OCI-LY7 (cell line): Measurements from ENCODE around the gene AMPH. TPM values are rescaled to one million over a fixed set of nuclear protein-coding genes. Genes with fewer than 3 reads are reported as not detected.
"Not testable (repeated sequence)": the region's sequence is repeated elsewhere in the genome, so short reads cannot be mapped to it uniquely, and the experiment has no call there.

Experiments used
- BruUV-seq: library from RNA; stranded (reverse); fragments of 400-500 nt; replicated peaks from 2 replicates; lab custom pipeline; 2021; lab: Mats Ljungman, UMichigan
- CTCF ChIA-PET: fragments of 300-600 bp; sonication (Branson Sonifier 250); formaldehyde crosslinking; loops from one replicate; lab custom pipeline; 2022; ENCODE audit warnings: antibody characterized with exemption; ENCODE audit not compliant: unreplicated experiment; lab: Charles Lee
- POLR2A ChIA-PET: fragments of 300-600 bp; sonication (Branson Sonifier 250); formaldehyde crosslinking; loops from one replicate; lab custom pipeline; 2022; ENCODE audit warnings: antibody characterized with exemption; lab: Charles Lee
- DNase-seq: peaks from one replicate; pipeline ENCODE4 v3.0.0-alpha.2; 2015; ENCODE audit warnings: low spot score
- H2AFZ ChIP-seq: fragments of 200-600 bp; sonication (generic), shearing (Covaris generic); 2 replicates; pipeline ENCODE4 v1.6.1; 2014; ENCODE audit warnings: mild to moderate bottlenecking, antibody characterized with exemption, low read length, moderate library complexity
- H3K27ac ChIP-seq: fragments of 200-600 bp; sonication (generic); 2 replicates; pipeline ENCODE4 v1.5.1; 2014; ENCODE audit warnings: mixed run types, low read depth, mild to moderate bottlenecking, moderate library complexity, low read length, inconsistent platforms; ENCODE audit not compliant: poor library complexity, severe bottlenecking
- H3K36me3 ChIP-seq: fragments of 200-600 bp; sonication (generic); 2 replicates; pipeline ENCODE4 v1.6.1; 2014; ENCODE audit warnings: mild to moderate bottlenecking, antibody characterized with exemption, low read length, moderate library complexity, mixed read lengths; ENCODE audit not compliant: insufficient read depth
- H3K4me1 ChIP-seq: fragments of 200-600 bp; sonication (generic); 2 replicates; pipeline ENCODE4 v1.5.1; 2014; ENCODE audit warnings: mild to moderate bottlenecking, low read length; ENCODE audit not compliant: insufficient read depth, poor library complexity, severe bottlenecking
- H3K4me2 ChIP-seq: fragments of 200-600 bp; sonication (generic); 2 replicates; pipeline ENCODE4 v1.6.1; 2014; ENCODE audit warnings: mild to moderate bottlenecking, low read length
- H3K4me3 ChIP-seq: fragments of 200-600 bp; sonication (generic); 2 replicates; pipeline ENCODE4 v1.5.1; 2014; ENCODE audit warnings: mild to moderate bottlenecking, low read depth, low read length; ENCODE audit not compliant: poor library complexity, severe bottlenecking
- H3K79me2 ChIP-seq: fragments of 200-600 bp; sonication (generic); 2 replicates; pipeline ENCODE4 v1.6.1; 2016; ENCODE audit warnings: low read depth, mild to moderate bottlenecking, low read length, moderate library complexity, mixed read lengths; ENCODE audit not compliant: insufficient read depth
- H3K9me2 ChIP-seq: fragments of 200-600 bp; sonication (generic); 2 replicates; pipeline ENCODE4 v1.6.1; 2016; ENCODE audit warnings: mild to moderate bottlenecking, low read length, mixed read lengths; ENCODE audit not compliant: insufficient read depth
- H3K9me3 ChIP-seq: fragments of 200-600 bp; sonication (generic); 2 replicates; pipeline ENCODE4 v1.6.1; 2014; ENCODE audit warnings: mild to moderate bottlenecking, mixed run types, low read length, mixed read lengths
- H4K20me1 ChIP-seq: fragments of 200-600 bp; sonication (generic); 2 replicates; pipeline ENCODE4 v1.6.1; 2014; ENCODE audit warnings: mild to moderate bottlenecking, antibody characterized with exemption, low read length, moderate library complexity, mixed read lengths; ENCODE audit not compliant: insufficient read depth
- EZH2phosphoT487 ChIP-seq: fragments of 200-600 bp; sonication (generic); IDR thresholded peaks from 2 replicates; pipeline ENCODE4 v1.6.1; 2018; ENCODE audit warnings: low read depth, borderline replicate concordance, mild to moderate bottlenecking, mixed run types, antibody characterized with exemption, low read length, moderate library complexity, mixed read lengths
- intact Hi-C: fragments of 100-400 bp; cut with micrococcal nuclease; formaldehyde crosslinking; loops from one replicate; pipeline ENCODE4 v1.10.0; 2022; ENCODE audit not compliant: unreplicated experiment
- total RNA-seq, 2 experiments: library from RNA; depleted of rRNA in 1 of 2; stranded (reverse); fragments of >200 nt in 1 of 2; shearing (Covaris generic) in 1 of 2; gene quantifications; 2 replicates each; pipeline ENCODE4 v1.2.3, GENCODE V29; 2014 to 2022
- TF ChIP-seq, protein P1 (sequence below): fragments of 200-600 bp; sonication (generic); conservative IDR thresholded peaks from 2 replicates; pipeline ENCODE4 v1.5.1; 2014; ENCODE audit warnings: mild to moderate bottlenecking, antibody characterized with exemption, low read length, moderate library complexity, mixed read lengths

Gene AMPH
- total RNA-seq, 2 experiments from 2014 or later, result not detected

DNA sequence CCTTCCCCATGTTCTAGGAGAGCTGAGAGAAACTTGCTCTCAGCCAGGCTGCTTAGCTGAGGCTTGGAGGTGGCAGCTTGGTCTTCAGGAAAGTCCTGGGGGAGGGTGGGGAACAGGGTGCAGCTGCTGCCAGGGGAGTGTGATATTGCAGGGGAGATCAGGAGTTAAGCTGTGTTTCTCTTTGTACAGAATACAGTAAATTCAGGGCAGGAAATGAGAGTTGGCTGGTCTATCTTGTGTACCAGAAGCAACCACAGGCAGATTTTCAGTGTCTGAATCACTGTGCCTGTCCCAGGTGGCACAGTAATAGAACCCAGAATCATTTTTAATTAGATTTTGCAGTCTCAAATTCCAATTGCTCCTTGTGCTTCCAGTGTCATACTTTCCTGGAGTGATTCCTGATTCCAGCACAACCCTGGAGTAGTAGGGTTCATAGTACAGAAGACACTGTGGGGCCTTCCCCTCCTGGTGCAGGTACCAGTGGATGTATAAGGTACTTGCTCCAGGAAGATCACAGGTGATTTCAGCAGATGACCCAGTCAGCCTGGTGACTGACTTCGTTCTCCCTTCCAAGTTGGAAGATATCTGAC, 263.8 kb downstream of the AMPH start:
- peak; percentile 23 for DNase-seq
- Histone ChIP-seq H4K20me1 (no peaks in the 10 kb centered on the region), H3K4me3 (no peak overlapping the region), H3K9me2 (no peaks in the 10 kb centered on the region), H3K27ac (peak overlapping the region; percentile 19), H3K36me3 (no peaks in the 10 kb centered on the region), H3K9me3 (no peaks in the 10 kb centered on the region), H3K79me2 (peaks cover 5% of the 10 kb centered on the region; the same call in 1 of the 2 replicates), H3K4me1 (peaks cover 29% of the 10 kb centered on the region), H2AFZ (no peak overlapping the region), H3K4me2 (peak overlapping the region; percentile 14; the same call in 1 of the 2 replicates)
- ChIA-PET CTCF (interaction anchor here (1.0 to 1.4 kb wide), 2 partner anchors 9 to 32 kb away, joined by 3 to 5 read pairs; no protein-coding TSS in a partner anchor), POLR2A (interaction anchor here (0.6 to 0.9 kb wide), 2 partner anchors 18 to 23 kb away, joined by 3 to 11 read pairs; no protein-coding TSS in a partner anchor)
- TF ChIP-seq, protein P1, sequence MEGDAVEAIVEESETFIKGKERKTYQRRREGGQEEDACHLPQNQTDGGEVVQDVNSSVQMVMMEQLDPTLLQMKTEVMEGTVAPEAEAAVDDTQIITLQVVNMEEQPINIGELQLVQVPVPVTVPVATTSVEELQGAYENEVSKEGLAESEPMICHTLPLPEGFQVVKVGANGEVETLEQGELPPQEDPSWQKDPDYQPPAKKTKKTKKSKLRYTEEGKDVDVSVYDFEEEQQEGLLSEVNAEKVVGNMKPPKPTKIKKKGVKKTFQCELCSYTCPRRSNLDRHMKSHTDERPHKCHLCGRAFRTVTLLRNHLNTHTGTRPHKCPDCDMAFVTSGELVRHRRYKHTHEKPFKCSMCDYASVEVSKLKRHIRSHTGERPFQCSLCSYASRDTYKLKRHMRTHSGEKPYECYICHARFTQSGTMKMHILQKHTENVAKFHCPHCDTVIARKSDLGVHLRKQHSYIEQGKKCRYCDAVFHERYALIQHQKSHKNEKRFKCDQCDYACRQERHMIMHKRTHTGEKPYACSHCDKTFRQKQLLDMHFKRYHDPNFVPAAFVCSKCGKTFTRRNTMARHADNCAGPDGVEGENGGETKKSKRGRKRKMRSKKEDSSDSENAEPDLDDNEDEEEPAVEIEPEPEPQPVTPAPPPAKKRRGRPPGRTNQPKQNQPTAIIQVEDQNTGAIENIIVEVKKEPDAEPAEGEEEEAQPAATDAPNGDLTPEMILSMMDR, result no peak
- no peak for TF ChIP-seq EZH2phosphoT487
- no TSS peak for BruUV-seq
- intact Hi-C loops, result no loop called here

DNA sequence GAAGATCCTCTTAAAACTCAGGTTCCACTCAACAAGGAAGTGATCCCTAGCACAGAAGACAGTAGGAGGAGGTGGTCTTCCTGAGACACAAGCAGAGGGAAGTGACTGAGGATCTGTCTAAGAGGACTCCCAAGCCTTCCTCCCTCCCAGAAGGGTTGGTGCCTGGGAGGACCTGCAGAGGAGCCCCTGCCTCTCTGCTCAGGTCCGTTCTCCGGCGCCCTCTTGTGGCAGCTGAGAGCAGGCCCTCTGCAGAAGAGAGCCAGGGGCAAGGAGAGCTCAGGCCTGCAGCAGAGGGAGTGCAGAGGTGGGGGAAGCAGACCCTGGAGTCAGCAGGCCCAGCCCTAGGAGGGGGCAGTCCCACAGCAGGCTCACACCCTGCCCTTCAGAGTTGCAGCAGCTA, 267.8 kb downstream of the AMPH start:
- Histone ChIP-seq H3K4me2 (peak overlapping the region; percentile 57), H3K4me1 (peaks cover 52% of the 10 kb centered on the region), H3K79me2 (peaks cover 13% of the 10 kb centered on the region; the same call in 1 of the 2 replicates), H3K27ac (peak overlapping the region; percentile 71)
- H2AFZ ChIP-seq, H4K20me1 ChIP-seq, BruUV-seq, H3K9me3 ChIP-seq, POLR2A ChIA-PET, H3K9me2 ChIP-seq, H3K4me3 ChIP-seq, H3K36me3 ChIP-seq, intact Hi-C loops: not testable (repeated sequence)
- CTCF ChIA-PET, result interaction anchor here (1.0 to 1.7 kb wide), 2 partner anchors 22 to 148 kb away, joined by 5 read pairs; no protein-coding TSS in a partner anchor
- TF ChIP-seq, protein P1, result peak; percentile 76
- DNase-seq, result peak; percentile 71

DNA sequence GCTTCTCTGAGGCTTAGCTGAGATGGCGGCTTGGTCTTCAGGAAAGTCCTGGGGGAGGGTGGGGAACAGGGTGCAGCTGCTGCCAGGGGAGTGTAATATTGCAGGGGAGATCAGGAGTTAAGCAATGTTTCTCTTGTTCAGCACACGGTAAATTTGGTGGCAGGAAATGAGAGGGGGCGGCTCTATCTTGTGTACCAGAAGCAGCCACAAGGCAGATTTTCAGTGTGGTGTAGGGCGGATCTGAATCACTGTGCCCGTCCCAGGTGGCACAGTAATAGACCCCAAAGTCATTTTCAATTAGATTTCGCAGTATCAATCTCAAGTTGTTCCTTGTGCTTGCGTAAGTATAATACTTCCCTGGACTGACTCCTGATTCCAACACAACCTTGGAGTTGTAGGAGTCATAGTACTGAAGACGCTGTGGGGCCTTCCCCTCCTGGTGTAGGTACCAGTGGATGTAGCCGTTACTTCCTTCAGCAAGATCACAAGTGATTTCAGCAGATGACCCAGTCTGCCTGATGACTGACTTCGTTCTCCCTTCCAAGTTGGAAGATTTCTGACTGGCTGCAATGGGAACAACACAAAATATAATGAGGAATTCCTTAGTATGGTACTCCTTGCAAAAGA, 268.4 kb downstream of the AMPH start:
- H3K79me2 ChIP-seq, result peaks cover 13% of the 10 kb centered on the region; the same call in 1 of the 2 replicates
- H3K9me2 ChIP-seq, H4K20me1 ChIP-seq, H3K36me3 ChIP-seq, H3K9me3 ChIP-seq, BruUV-seq, intact Hi-C loops: not testable (repeated sequence)
- peak overlapping the region; percentile 80; the same call in 1 of the 2 replicates for H2AFZ ChIP-seq
- H3K27ac ChIP-seq, result peak overlapping the region; percentile 71
- peak overlapping the region; percentile 57 for H3K4me2 ChIP-seq
- POLR2A ChIA-PET, result interaction anchor here (0.7 to 1.2 kb wide), 2 partner anchors 11 to 27 kb away, joined by 3 to 4 read pairs; no protein-coding TSS in a partner anchor
- peak; percentile 57 for DNase-seq
- peaks cover 55% of the 10 kb centered on the region for H3K4me1 ChIP-seq
- peak overlapping the region; percentile 46 for H3K4me3 ChIP-seq
- CTCF ChIA-PET, result interaction anchor here (1.0 to 1.7 kb wide), 2 partner anchors 22 to 147 kb away, joined by 5 read pairs; no protein-coding TSS in a partner anchor
